WERI-Rb-1 (cell line): ENCODE results near the gene SMNDC1.

Source experiments
- DNase-seq: peaks from one replicate; pipeline ENCODE4 v3.0.0-alpha.2; 2020
- H3K27ac ChIP-seq: fragments of 250-450 bp; sonication (Bioruptor Pico); 2 replicates; pipeline ENCODE4 v1.5.1; 2020; ENCODE audit warnings: mild to moderate bottlenecking, moderate library complexity
- H3K27me3 ChIP-seq: fragments of 250-450 bp; sonication (Bioruptor Pico); 2 replicates; pipeline ENCODE4 v1.5.1; 2021; ENCODE audit warnings: mild to moderate bottlenecking, low read depth, moderate library complexity; ENCODE audit not compliant: insufficient read depth, severe bottlenecking
- H3K36me3 ChIP-seq: fragments of 250-450 bp; sonication (Bioruptor Pico); 2 replicates; pipeline ENCODE4 v1.5.1; 2020; ENCODE audit warnings: mild to moderate bottlenecking, moderate library complexity
- H3K4me3 ChIP-seq: 2 replicates; pipeline ENCODE4 v1.5.1; 2011; ENCODE audit warnings: low read depth, mild to moderate bottlenecking, control low read depth, low read length
- H3K9me3 ChIP-seq: fragments of 250-450 bp; sonication (Bioruptor Pico); 2 replicates; pipeline ENCODE4 v1.5.1; 2021; ENCODE audit warnings: mild to moderate bottlenecking, moderate library complexity; ENCODE audit not compliant: severe bottlenecking
- CTCF ChIP-seq: IDR thresholded peaks from 2 replicates; pipeline ENCODE4 v1.5.1; 2011; ENCODE audit warnings: low read depth, mild to moderate bottlenecking, control low read depth, inconsistent platforms, low read length

Gene SMNDC1

GRCh38 chr10:110313674-110314073 lies 9.0 kb upstream of the SMNDC1 start:
- no peak for TF ChIP-seq CTCF
- Histone ChIP-seq H3K9me3 (no peaks in the 10 kb centered on the region), H3K27me3 (no peaks in the 10 kb centered on the region), H3K4me3 (no peak overlapping the region), H3K36me3 (no peaks in the 10 kb centered on the region), H3K27ac (no peak overlapping the region)
- no peak for DNase-seq

- Histone ChIP-seq H3K27ac (no peak overlapping the region), H3K4me3 (no peak overlapping the region)
- TF ChIP-seq CTCF, result no peak
These were observed 7.5 kb upstream of the SMNDC1 start for GRCh38 chr10:110312206-110312605.

GRCh38 chr10:110311357-110311949 lies 6.7 kb upstream of the SMNDC1 start:
- TF ChIP-seq CTCF, result peak; percentile 50
- Histone ChIP-seq H3K9me3 (no peaks in the 10 kb centered on the region), H3K27me3 (no peaks in the 10 kb centered on the region), H3K36me3 (no peaks in the 10 kb centered on the region), H3K4me3 (0 out of 2 replicates have a peak overlapping the region, but pooled peaks have one; percentile 8), H3K27ac (peak overlapping the region; percentile 17; the same call in 1 of the 2 replicates)
- peak; percentile 66 for DNase-seq

More at GRCh38 chr10:110312206-110312605, 7.5 kb upstream of the SMNDC1 start:
- Histone ChIP-seq H3K9me3 (no peaks in the 10 kb centered on the region), H3K27me3 (no peaks in the 10 kb centered on the region), H3K36me3 (no peaks in the 10 kb centered on the region)
- no peak for DNase-seq

- Histone ChIP-seq H3K9me3 (no peaks in the 10 kb centered on the region), H3K4me3 (0 out of 2 replicates have a peak overlapping the region, but pooled peaks have one; percentile 8), H3K36me3 (no peaks in the 10 kb centered on the region), H3K27ac (peak overlapping the region; percentile 17; the same call in 1 of the 2 replicates), H3K27me3 (no peaks in the 10 kb centered on the region)
- DNase-seq, result peak; percentile 30
- TF ChIP-seq CTCF, result no peak
These were observed 6.0 kb upstream of the SMNDC1 start for GRCh38 chr10:110310741-110311140.

GRCh38 chr10:110307805-110308204 lies 3.1 kb upstream of the SMNDC1 start:
- no peak for TF ChIP-seq CTCF
- DNase-seq, result no peak

GRCh38 chr10:110306452-110306768 lies 1.7 kb upstream of the SMNDC1 start:
- no peaks in the 10 kb centered on the region for H3K9me3 ChIP-seq
- no peak overlapping the region; the same call in 1 of the 2 replicates for H3K27ac ChIP-seq
- no peak for TF ChIP-seq CTCF
- H3K36me3 ChIP-seq, result peaks cover 25% of the 10 kb centered on the region
- no peaks in the 10 kb centered on the region for H3K27me3 ChIP-seq
- no peak overlapping the region for H3K4me3 ChIP-seq
- DNase-seq, result no peak

More at GRCh38 chr10:110307805-110308204, 3.1 kb upstream of the SMNDC1 start:
- peaks cover 11% of the 10 kb centered on the region for H3K36me3 ChIP-seq
- no peak overlapping the region for H3K27ac ChIP-seq
- no peak overlapping the region for H3K4me3 ChIP-seq
- no peaks in the 10 kb centered on the region for H3K9me3 ChIP-seq
- H3K27me3 ChIP-seq, result no peaks in the 10 kb centered on the region
